HEK293T (cell line): ENCODE data around the gene COMP.

Source experiments
- CTCF ChIA-PET: fragments of 350-600 bp; formaldehyde crosslinking; extraction: SDS; loops from one replicate; lab custom pipeline; 2021; ENCODE audit warnings: antibody characterized with exemption, inconsistent platforms; lab: Yijun Ruan, JAX
- POLR2A ChIA-PET: fragments of 350-600 bp; formaldehyde crosslinking; extraction: SDS; loops from one replicate; lab custom pipeline; 2020; ENCODE audit warnings: antibody characterized with exemption, inconsistent platforms; lab: Yijun Ruan, JAX
- DNase-seq: peaks from one replicate; pipeline ENCODE4 v3.0.0; 2012; ENCODE audit warnings: mixed read lengths; ENCODE audit errors: extremely low spot score
- ARNT ChIP-seq: fragments of 450-650 bp; IDR thresholded peaks from 2 replicates; pipeline ENCODE4 v1.6.1; 2017; ENCODE audit warnings: mild to moderate bottlenecking
- BHLHE40 ChIP-seq: fragments of 450-650 bp; IDR thresholded peaks from 2 replicates; pipeline ENCODE4 v1.6.1; 2016; ENCODE audit warnings: mild to moderate bottlenecking, moderate library complexity, borderline replicate concordance
- CTBP1 ChIP-seq: fragments of 450-650 bp; IDR thresholded peaks from 2 replicates; pipeline ENCODE4 v1.6.1; 2016; ENCODE audit warnings: borderline replicate concordance
- ELF4 ChIP-seq: fragments of 450-650 bp; IDR thresholded peaks from 2 replicates; pipeline ENCODE4 v1.6.1; 2017; ENCODE audit warnings: antibody characterized with exemption
- FOXA1 ChIP-seq: fragments of 450-650 bp; IDR thresholded peaks from 2 replicates; pipeline ENCODE4 v1.6.1; 2016; ENCODE audit warnings: mild to moderate bottlenecking
- FOXK2 ChIP-seq: fragments of 450-650 bp; IDR thresholded peaks from 2 replicates; pipeline ENCODE4 v1.6.1; 2016; ENCODE audit warnings: mild to moderate bottlenecking
- FOXM1 ChIP-seq: fragments of 450-650 bp; IDR thresholded peaks from 2 replicates; pipeline ENCODE4 v1.6.1; 2017; ENCODE audit warnings: mild to moderate bottlenecking, borderline replicate concordance
- HDGF ChIP-seq: fragments of 450-650 bp; IDR thresholded peaks from 2 replicates; pipeline ENCODE4 v1.6.1; 2017; ENCODE audit warnings: antibody characterized with exemption, borderline replicate concordance
- L3MBTL2 ChIP-seq: fragments of 450-650 bp; conservative IDR thresholded peaks from 2 replicates; pipeline ENCODE4 v1.6.1; 2016; ENCODE audit warnings: mild to moderate bottlenecking
- LEF1 ChIP-seq: fragments of 450-650 bp; IDR thresholded peaks from 2 replicates; pipeline ENCODE4 v1.6.1; 2017; ENCODE audit warnings: mild to moderate bottlenecking, borderline replicate concordance
- NFRKB ChIP-seq: fragments of 450-650 bp; IDR thresholded peaks from 2 replicates; pipeline ENCODE4 v1.6.1; 2016; ENCODE audit warnings: mild to moderate bottlenecking, moderate library complexity
- SP1 ChIP-seq: fragments of 450-650 bp; IDR thresholded peaks from 2 replicates; pipeline ENCODE4 v1.6.1; 2017
- SUZ12 ChIP-seq: fragments of 450-650 bp; IDR thresholded peaks from 2 replicates; pipeline ENCODE4 v1.6.1; 2016; ENCODE audit warnings: mild to moderate bottlenecking
- TARDBP ChIP-seq: fragments of 450-650 bp; IDR thresholded peaks from 2 replicates; pipeline ENCODE4 v1.6.1; 2016
- ZNF384 ChIP-seq: fragments of 450-650 bp; IDR thresholded peaks from 2 replicates; pipeline ENCODE4 v1.6.1; 2016
- TF ChIP-seq, protein P1 (sequence below): fragments of 450-650 bp; IDR thresholded peaks from 2 replicates; pipeline ENCODE4 v1.6.1; 2016

The COMP gene

DNA sequence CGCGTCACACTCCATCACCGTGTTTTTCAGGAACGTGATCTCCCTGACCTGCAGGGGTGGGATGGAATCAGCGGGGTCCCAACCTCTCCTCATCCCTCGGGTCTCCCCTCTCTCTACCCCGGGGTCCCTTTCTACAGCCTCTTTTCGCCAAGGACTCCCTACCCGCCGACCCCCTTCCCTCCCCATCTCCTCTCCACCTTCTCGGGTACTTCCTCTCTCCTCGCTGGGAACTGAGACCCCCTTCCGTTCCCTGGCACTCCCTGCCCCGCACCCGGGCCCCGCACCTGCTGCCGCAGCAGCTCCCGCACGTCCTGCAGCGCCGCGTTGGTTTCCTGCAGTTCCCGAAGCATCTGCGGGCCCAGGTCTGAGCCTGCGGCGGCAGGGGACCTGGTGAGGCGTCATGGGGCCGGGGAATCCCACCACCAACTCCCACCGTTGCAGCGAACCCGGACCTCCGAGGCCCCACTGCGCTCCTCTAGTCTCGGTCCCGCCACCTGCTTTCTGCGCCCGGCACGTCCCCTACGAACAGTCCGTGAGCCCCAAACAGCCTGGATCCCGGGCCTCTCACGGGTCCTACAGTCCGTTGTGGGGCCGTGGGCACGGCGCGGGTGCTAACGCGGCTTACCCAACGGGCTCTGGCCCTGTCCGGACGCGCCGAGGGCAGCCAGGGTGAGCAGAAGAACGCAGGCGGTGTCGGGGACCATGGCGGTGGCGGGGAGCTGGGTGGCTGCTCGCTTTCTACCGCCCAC is at the start of gene COMP:
Gene COMP (minus strand): TSS at position 740 of the 749 bp plus-strand sequence. CDS start 36 bp downstream, at position 704.
- CTCF ChIA-PET: no interaction called here
- POLR2A ChIA-PET: interaction anchor here (1.2 kb wide), 1 partner anchor 41 kb away, joined by 3 read pairs; the partner anchor contains the start of gene UPF1
- no peak for DNase-seq
- no peak for TF ChIP-seq SUZ12
- TF ChIP-seq, protein P1, sequence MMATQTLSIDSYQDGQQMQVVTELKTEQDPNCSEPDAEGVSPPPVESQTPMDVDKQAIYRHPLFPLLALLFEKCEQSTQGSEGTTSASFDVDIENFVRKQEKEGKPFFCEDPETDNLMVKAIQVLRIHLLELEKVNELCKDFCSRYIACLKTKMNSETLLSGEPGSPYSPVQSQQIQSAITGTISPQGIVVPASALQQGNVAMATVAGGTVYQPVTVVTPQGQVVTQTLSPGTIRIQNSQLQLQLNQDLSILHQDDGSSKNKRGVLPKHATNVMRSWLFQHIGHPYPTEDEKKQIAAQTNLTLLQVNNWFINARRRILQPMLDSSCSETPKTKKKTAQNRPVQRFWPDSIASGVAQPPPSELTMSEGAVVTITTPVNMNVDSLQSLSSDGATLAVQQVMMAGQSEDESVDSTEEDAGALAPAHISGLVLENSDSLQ: no peak
- TF ChIP-seq L3MBTL2: no peak
- TF ChIP-seq BHLHE40: no peak
- no peak for TF ChIP-seq HDGF
- TF ChIP-seq CTBP1: no peak
- no peak for TF ChIP-seq NFRKB
- no peak for TF ChIP-seq SP1
- TF ChIP-seq ARNT: no peak
- no peak for TF ChIP-seq FOXA1
- TF ChIP-seq FOXM1: no peak
- TF ChIP-seq FOXK2: no peak
- no peak for TF ChIP-seq TARDBP
- no peak for TF ChIP-seq ZNF384
- no peak for TF ChIP-seq ELF4
- no peak for TF ChIP-seq LEF1

DNA sequence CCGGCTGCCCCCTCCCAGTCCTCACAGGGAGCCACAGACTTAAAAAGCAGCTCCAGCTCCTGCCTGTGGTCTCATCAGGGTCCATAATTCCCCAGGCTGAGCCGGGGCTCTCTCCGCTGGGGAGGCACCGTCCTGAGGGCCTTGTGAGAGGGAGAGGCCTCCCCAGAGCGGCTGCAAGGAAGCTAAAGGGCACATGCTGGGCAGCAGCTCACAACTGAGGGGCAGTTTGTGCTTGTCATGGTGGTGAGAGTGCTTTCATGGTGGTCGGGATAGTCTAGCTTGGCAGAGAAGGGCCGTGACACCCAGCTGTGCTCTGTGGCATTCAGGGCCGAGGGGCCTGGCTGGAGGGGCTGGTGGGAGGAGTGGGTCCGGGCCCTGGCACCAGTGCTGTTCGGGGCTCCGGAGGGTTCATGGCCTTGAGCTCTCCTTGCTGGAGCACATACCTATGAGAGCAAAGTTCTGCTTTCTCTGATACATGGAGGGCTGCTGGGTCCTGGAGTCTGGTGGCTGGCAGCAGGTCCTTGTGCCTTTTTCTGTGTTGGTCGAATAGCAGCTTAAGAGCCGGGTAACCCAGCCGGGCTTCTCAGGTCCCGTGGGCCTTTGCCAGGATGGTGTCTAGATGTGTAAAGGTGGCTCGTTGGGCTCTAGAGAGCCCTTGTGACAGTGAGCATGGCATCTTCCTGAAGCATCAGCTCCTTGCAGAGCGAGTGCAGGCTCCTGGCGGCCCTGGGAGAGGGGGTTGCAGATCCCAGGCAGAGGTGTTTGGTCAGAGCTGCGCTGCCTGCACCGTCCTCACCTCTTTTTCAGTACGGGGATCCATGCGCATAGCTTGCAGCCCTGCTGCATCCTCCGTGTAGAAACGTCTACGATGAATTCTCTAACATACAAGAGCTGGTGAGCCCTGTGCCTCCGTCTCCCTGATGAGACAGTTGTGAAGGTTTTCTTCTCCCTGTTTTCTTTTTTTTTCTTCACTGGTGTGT is 49.5 kb upstream of the COMP start:
- ChIA-PET POLR2A (interaction anchor here (1.0 to 2.8 kb wide), 2 partner anchors 9 to 252 kb away, joined by 5 to 23 read pairs; partner anchors contain the start of genes REX1BD and UPF1), CTCF (interaction anchor here (1.5 kb wide), 1 partner anchor 8 kb away, joined by 4 read pairs; the partner anchor contains the start of gene UPF1)
- no peak for DNase-seq
- no peak for TF ChIP-seq LEF1
- TF ChIP-seq TARDBP: no peak
- TF ChIP-seq BHLHE40: no peak
- no peak for TF ChIP-seq SP1
- no peak for TF ChIP-seq ZNF384
- TF ChIP-seq CTBP1: no peak
- no peak for TF ChIP-seq ARNT
- no peak for TF ChIP-seq FOXK2
- no peak for TF ChIP-seq L3MBTL2
- no peak for TF ChIP-seq FOXA1
- no peak for TF ChIP-seq FOXM1

DNA sequence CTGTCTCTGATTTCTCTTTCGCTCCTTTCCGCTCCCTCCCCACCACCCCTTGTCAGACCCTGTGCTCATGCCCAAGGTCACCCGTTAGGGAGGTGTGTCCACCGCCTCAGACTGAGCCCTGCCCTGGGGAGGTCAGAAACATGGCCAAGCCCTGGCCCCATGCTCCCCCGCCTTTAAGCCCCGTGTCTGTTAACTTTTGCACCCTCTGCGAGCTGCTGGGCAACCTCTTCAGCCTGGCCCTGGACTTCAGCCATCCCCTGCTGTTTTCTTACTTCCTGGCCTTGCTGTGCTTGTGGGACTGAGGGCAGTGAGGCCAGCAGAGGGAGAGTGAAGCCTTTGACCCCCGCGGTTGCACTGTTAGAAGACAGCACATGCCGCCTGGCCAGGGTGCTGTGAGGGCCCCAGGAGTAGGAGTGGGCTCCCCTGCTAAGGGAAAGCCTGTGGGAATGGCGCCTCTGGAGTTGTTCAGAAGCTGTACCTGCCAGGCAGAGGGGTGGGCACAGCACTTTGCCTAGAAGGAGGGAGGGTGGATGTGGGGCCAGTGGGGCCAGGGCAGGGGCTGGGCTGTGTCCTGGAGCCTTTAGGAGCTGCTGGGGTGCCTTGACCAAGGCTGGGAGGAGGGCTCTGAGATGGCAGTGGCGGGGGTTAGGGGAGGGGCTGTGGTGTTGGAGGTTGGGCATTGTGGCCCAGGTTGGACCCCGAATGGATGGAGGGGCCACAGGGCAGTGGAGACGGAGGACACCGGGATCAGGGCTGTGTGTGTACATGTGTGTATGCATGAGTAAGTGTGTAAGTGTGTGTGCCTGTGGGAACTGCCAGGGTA is 48.6 kb upstream of the COMP start:
- ChIA-PET CTCF (interaction anchor here (0.7 to 1.9 kb wide), 2 partner anchors 7 to 399 kb away, joined by 3 to 7 read pairs; no protein-coding TSS in a partner anchor), POLR2A (interaction anchor here (1.3 to 2.8 kb wide), 2 partner anchors 7 to 8 kb away, joined by 3 to 23 read pairs; partner anchors contain the start of gene UPF1)
- TF ChIP-seq FOXA1 (no peak), ELF4 (no peak), ZNF384 (no peak), HDGF (no peak), SUZ12 (no peak), FOXM1 (no peak), TARDBP (no peak), NFRKB (no peak), SP1 (no peak), L3MBTL2 (no peak), FOXK2 (no peak)
- TF ChIP-seq, protein P1: no peak
- DNase-seq: no peak

DNA sequence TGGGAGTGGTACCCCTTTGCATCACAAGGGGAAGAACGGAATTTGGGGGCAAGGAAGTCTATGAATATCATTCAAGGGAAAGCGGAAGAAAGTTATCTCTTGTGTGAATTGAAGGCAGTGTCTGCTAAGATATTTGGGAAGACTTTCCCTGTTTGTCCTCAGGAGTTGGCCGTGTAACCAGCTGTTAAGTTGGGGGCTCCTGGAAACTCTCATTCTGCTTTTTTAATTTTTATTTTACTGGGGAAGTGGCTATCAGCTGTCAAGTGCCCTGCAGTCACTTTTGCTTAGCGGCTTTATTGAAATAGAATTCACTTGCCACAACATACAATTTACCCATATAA is 43.5 kb upstream of the COMP start:
- no peak for TF ChIP-seq HDGF
- TF ChIP-seq SP1: no peak
- TF ChIP-seq BHLHE40: no peak
- no peak for TF ChIP-seq ZNF384
- TF ChIP-seq FOXM1: no peak
- no peak for TF ChIP-seq SUZ12
- TF ChIP-seq, protein P1: no peak
- TF ChIP-seq FOXA1: no peak
- TF ChIP-seq FOXK2: no peak
- CTCF ChIA-PET: no interaction called here
- POLR2A ChIA-PET: no interaction called here
- no peak for DNase-seq
